HEK293 (cell line): ENCODE results near the gene ATP13A2.

ENCODE experiments used
- ATF2 ChIP-seq: fragments of 450-650 bp; formaldehyde crosslinking; IDR thresholded peaks from 2 replicates; pipeline ENCODE4 v1.5.1; 2016; ENCODE audit warnings: missing biosample characterization, missing genetic modification characterization, low read depth
- BCL6B ChIP-seq: fragments of 450-650 bp; formaldehyde crosslinking; IDR thresholded peaks from 2 replicates; pipeline ENCODE4 v1.5.1; 2017; ENCODE audit warnings: missing biosample characterization, missing genetic modification characterization
- EGR2 ChIP-seq: fragments of 450-650 bp; formaldehyde crosslinking; IDR thresholded peaks from 2 replicates; pipeline ENCODE4 v1.5.1; 2016; ENCODE audit warnings: low read depth, missing biosample characterization, missing genetic modification characterization
- GLIS1 ChIP-seq: fragments of 450-650 bp; formaldehyde crosslinking; IDR thresholded peaks from 2 replicates; pipeline ENCODE4 v1.5.1; 2016; ENCODE audit warnings: missing biosample characterization, missing genetic modification characterization
- HOXD13 ChIP-seq: sonication (generic); formaldehyde crosslinking; IDR thresholded peaks from 2 replicates; pipeline ENCODE4 v1.8.0; 2022; ENCODE audit warnings: missing genetic modification reagents, borderline replicate concordance
- INSM2 ChIP-seq: fragments of 450-650 bp; formaldehyde crosslinking; IDR thresholded peaks from 2 replicates; pipeline ENCODE4 v1.5.1; 2016; ENCODE audit warnings: missing biosample characterization, missing genetic modification characterization
- KLF10 ChIP-seq: fragments of 450-650 bp; IDR thresholded peaks from 2 replicates; pipeline ENCODE4 v1.5.1; 2018; ENCODE audit warnings: missing biosample characterization, mild to moderate bottlenecking, missing genetic modification characterization
- KLF7 ChIP-seq: fragments of 450-650 bp; formaldehyde crosslinking; IDR thresholded peaks from 2 replicates; pipeline ENCODE4 v1.5.1; 2016; ENCODE audit warnings: missing biosample characterization, missing genetic modification characterization, borderline replicate concordance
- TCF7L2 ChIP-seq: IDR thresholded peaks from 2 replicates; pipeline ENCODE4 v1.6.1; 2011; ENCODE audit warnings: low read depth, mild to moderate bottlenecking, inconsistent platforms, low read length, moderate library complexity, borderline replicate concordance
- WT1 ChIP-seq: fragments of 450-650 bp; formaldehyde crosslinking; IDR thresholded peaks from 2 replicates; pipeline ENCODE4 v1.5.1; 2016; ENCODE audit warnings: missing biosample characterization, missing genetic modification characterization
- ZBTB48 ChIP-seq: fragments of 450-650 bp; formaldehyde crosslinking; IDR thresholded peaks from 2 replicates; pipeline ENCODE4 v1.5.1; 2016; ENCODE audit warnings: missing biosample characterization, missing genetic modification characterization
- ZEB2 ChIP-seq: fragments of 450-650 bp; formaldehyde crosslinking; IDR thresholded peaks from 2 replicates; pipeline ENCODE4 v1.5.1; 2016; ENCODE audit warnings: missing biosample characterization, missing genetic modification characterization
- ZFP37 ChIP-seq: fragments of 450-650 bp; formaldehyde crosslinking; IDR thresholded peaks from 2 replicates; pipeline ENCODE4 v1.5.1; 2016; ENCODE audit warnings: missing biosample characterization, missing genetic modification characterization
- ZNF121 ChIP-seq: fragments of 450-650 bp; formaldehyde crosslinking; IDR thresholded peaks from 2 replicates; pipeline ENCODE4 v1.5.1; 2016; ENCODE audit warnings: missing biosample characterization, missing genetic modification characterization
- ZNF132 ChIP-seq: fragments of 450-650 bp; formaldehyde crosslinking; IDR thresholded peaks from 2 replicates; pipeline ENCODE4 v1.5.1; 2017; ENCODE audit warnings: missing biosample characterization, missing genetic modification characterization, borderline replicate concordance
- ZNF16 ChIP-seq: fragments of 450-650 bp; formaldehyde crosslinking; IDR thresholded peaks from 2 replicates; pipeline ENCODE4 v1.5.1; 2016; ENCODE audit warnings: low read depth, missing biosample characterization, missing genetic modification characterization
- ZNF19 ChIP-seq: fragments of 450-650 bp; formaldehyde crosslinking; IDR thresholded peaks from 2 replicates; pipeline ENCODE4; 2016; ENCODE audit warnings: missing biosample characterization, missing genetic modification characterization, low read depth
- ZNF214 ChIP-seq: fragments of 450-650 bp; formaldehyde crosslinking; IDR thresholded peaks from 2 replicates; pipeline ENCODE4 v1.5.1; 2017; ENCODE audit warnings: missing biosample characterization, mild to moderate bottlenecking, missing genetic modification characterization, borderline replicate concordance
- ZNF223 ChIP-seq: fragments of 450-650 bp; formaldehyde crosslinking; IDR thresholded peaks from 2 replicates; pipeline ENCODE4 v1.5.1; 2016; ENCODE audit warnings: missing biosample characterization, missing genetic modification characterization
- ZNF23 ChIP-seq: fragments of 450-650 bp; formaldehyde crosslinking; IDR thresholded peaks from 2 replicates; pipeline ENCODE4 v1.5.1; 2016; ENCODE audit warnings: missing biosample characterization, missing genetic modification characterization, borderline replicate concordance
- ZNF24 ChIP-seq: fragments of 450-650 bp; formaldehyde crosslinking; IDR thresholded peaks from 2 replicates; pipeline ENCODE4 v1.5.1; 2016; ENCODE audit warnings: missing biosample characterization, missing genetic modification characterization
- ZNF292 ChIP-seq: fragments of 450-650 bp; formaldehyde crosslinking; IDR thresholded peaks from 2 replicates; pipeline ENCODE4 v1.5.1; 2016; ENCODE audit warnings: low read depth, missing biosample characterization, missing genetic modification characterization, borderline replicate concordance
- ZNF362 ChIP-seq: fragments of 450-650 bp; formaldehyde crosslinking; IDR thresholded peaks from 2 replicates; pipeline ENCODE4 v1.5.1; 2016; ENCODE audit warnings: missing biosample characterization, missing genetic modification characterization
- ZNF37A ChIP-seq: fragments of 450-650 bp; IDR thresholded peaks from 2 replicates; pipeline ENCODE4 v1.5.1; 2018; ENCODE audit warnings: missing biosample characterization, missing genetic modification characterization
- ZNF433 ChIP-seq: fragments of 450-650 bp; formaldehyde crosslinking; IDR thresholded peaks from 2 replicates; pipeline ENCODE4 v1.5.1; 2016; ENCODE audit warnings: missing biosample characterization, missing genetic modification characterization, low read depth
- ZNF488 ChIP-seq: fragments of 450-650 bp; formaldehyde crosslinking; IDR thresholded peaks from 2 replicates; pipeline ENCODE4 v1.5.1; 2016; ENCODE audit warnings: missing biosample characterization, missing genetic modification characterization
- ZNF513 ChIP-seq: fragments of 450-650 bp; IDR thresholded peaks from 2 replicates; pipeline ENCODE4 v1.5.1; 2018; ENCODE audit warnings: missing biosample characterization, missing genetic modification characterization
- ZNF596 ChIP-seq: fragments of 450-650 bp; IDR thresholded peaks from 2 replicates; pipeline ENCODE4 v1.5.0; 2018; ENCODE audit warnings: missing biosample characterization, mild to moderate bottlenecking, missing genetic modification characterization, moderate library complexity
- ZNF660 ChIP-seq: fragments of 450-650 bp; IDR thresholded peaks from 2 replicates; pipeline ENCODE4 v1.5.1; 2018; ENCODE audit warnings: missing biosample characterization, mild to moderate bottlenecking, missing genetic modification characterization
- ZNF677 ChIP-seq: fragments of 450-650 bp; IDR thresholded peaks from 2 replicates; pipeline ENCODE4 v1.5.0; 2018; ENCODE audit warnings: missing biosample characterization, mild to moderate bottlenecking, missing genetic modification characterization, moderate library complexity
- ZNF701 ChIP-seq: fragments of 450-650 bp; formaldehyde crosslinking; IDR thresholded peaks from 2 replicates; pipeline ENCODE4 v1.5.1; 2016; ENCODE audit warnings: missing biosample characterization, missing genetic modification characterization
- ZNF76 ChIP-seq: fragments of 450-650 bp; formaldehyde crosslinking; IDR thresholded peaks from 2 replicates; pipeline ENCODE4; 2016; ENCODE audit warnings: low read depth, missing biosample characterization, missing genetic modification characterization, borderline replicate concordance
- ZNF785 ChIP-seq: fragments of 450-650 bp; formaldehyde crosslinking; IDR thresholded peaks from 2 replicates; pipeline ENCODE4 v1.5.1; 2016; ENCODE audit warnings: missing biosample characterization, missing genetic modification characterization
- ZXDB ChIP-seq: fragments of 450-650 bp; formaldehyde crosslinking; IDR thresholded peaks from 2 replicates; pipeline ENCODE4 v1.5.1; 2016; ENCODE audit warnings: missing biosample characterization, missing genetic modification characterization

Gene ATP13A2

GRCh38 chr1:16960560-16961296, 51.0 kb downstream of the ATP13A2 start (continued):
- TF ChIP-seq INSM2 (no peak), ZNF513 (tag by site-specific recombination) (no peak), ZNF76 (no peak), ZNF121 (tag by site-specific recombination) (no peak), ZNF16 (tag by site-specific recombination) (no peak), KLF10 (tag by site-specific recombination) (no peak; the same call in 1 of the 2 replicates), ZBTB48 (tag by site-specific recombination) (no peak), TCF7L2 (no peak), ZNF785 (tag by site-specific recombination) (no peak), ZNF223 (tag by site-specific recombination) (no peak), WT1 (tag by site-specific recombination) (no peak), ZNF433 (tag by site-specific recombination) (no peak), ZNF488 (tag by site-specific recombination) (no peak), ZNF660 (tag by site-specific recombination) (0 out of 2 replicates have a peak, but pooled peaks have one; percentile 57), ZNF596 (tag by site-specific recombination) (no peak), ZNF37A (tag by site-specific recombination) (no peak), ZNF362 (tag by site-specific recombination) (no peak), ZNF677 (tag by site-specific recombination) (no peak), ZNF701 (tag by site-specific recombination) (no peak), ZNF19 (tag by site-specific recombination) (no peak), ZNF292 (no peak), ATF2 (tag by site-specific recombination) (no peak), EGR2 (no peak), ZNF214 (tag by site-specific recombination) (no peak), ZNF132 (tag by site-specific recombination) (no peak), HOXD13 (CRISPR knock-in tag) (no peak), ZXDB (0 out of 2 replicates have a peak, but pooled peaks have one; percentile 31), GLIS1 (peak; percentile 40; the same call in 1 of the 2 replicates), ZEB2 (tag by site-specific recombination) (peak; percentile 90), ZFP37 (tag by site-specific recombination) (no peak), ZNF23 (tag by site-specific recombination) (no peak), BCL6B (tag by site-specific recombination) (no peak), ZNF24 (no peak), KLF7 (tag by site-specific recombination) (no peak)
